Measurements from ENCODE around the gene RASAL2.

The RASAL2 gene

DNA sequence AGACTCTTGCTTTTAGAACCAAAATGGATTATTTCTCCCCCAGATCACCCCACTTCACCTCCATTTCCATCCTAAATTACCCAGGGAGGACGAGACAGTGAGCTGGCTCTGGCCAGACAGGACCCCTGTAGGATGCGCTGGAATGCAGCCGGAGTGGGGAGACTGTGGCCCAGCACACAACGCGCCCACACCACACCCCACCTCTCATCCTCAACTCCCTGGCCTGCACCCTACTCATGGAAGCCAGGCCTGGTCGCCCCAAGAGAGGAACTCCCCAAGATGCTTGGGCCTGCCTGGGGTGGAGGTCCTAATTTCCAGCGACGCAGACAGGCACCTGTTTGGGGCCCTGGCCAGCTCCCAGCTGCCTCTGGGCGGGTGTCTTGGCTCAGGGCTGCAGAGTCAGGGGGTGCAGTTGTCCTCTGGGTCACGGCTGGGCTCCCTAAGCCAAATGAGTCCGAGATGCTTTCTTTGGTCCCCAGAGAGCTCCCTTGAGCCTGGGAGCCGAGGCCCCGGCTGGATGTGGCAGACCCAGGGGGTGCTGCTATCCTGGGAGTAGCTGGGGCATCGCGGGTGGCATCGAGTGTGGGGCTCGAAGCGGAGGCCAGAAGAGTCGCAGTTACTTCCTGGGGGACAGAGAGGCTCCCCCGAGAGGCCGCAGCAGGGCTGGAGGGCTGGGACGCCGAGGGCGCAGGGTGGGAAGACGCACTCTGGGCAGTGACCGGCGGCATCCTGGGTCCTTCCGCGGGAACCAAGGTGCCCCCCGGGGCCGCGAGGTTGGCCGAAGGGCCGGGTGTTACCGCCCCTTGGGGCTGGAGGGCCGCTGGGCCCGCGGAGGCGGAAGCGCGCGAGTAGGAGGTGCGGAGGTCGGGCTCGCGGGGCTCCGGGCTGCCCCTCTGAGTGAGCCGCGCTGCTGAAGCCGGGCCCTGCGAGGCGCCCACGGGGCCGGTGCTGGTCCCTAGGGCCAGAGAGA lies 392.5 kb downstream of the RASAL2 start:
- no peak for DNase-seq (ENCODE audit: low read depth in 2 of 3, low spot score in 2 of 3)

DNA sequence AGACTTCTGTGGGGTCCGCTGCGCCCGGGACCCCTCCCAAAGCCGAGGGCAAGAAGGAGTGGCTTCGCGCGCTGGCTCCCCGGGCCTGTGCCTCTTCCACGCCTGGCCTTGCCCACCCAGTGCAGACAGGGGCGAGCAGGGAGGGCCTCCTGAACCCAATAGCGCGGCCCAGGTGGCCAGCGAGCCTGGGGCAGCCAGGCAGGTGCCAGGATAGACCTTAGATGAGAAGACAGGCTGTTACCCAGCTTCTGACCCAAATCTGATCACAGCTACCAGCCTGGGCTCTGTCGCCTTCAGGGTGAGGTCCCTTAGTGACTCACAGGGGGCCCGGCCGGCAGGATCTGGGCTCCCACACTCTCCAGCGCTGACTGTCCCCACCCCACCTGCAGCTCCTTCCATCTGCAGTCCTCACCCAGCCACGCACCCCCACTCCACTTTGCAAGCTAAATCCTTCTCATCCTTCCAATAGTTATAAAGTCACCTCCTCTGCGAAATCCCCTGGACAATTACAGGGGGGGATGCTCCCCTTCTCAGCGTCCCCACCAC lies 393.2 kb downstream of the RASAL2 start:
- DNase-seq (ENCODE audit: low read depth in 2 of 3, low spot score in 2 of 3) = no peak

DNA sequence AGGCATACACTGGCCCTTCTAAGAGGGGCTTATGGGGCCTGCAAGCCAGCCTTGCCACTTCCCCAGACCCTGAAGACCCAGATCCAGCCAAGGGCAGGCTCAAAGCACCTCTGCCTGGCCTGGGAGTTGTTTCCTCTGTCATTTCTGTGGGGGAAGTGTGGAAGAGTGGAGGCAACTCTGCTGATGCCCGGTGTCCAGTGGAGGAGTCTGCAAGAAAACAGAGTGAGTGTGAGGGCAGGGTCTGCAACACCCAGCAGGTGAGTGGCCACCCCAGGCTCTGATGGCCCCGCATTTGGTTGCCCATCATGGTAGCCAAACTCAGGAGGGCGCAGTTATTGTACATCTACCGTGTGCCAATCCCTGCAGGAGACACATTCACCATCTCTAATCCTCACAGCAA lies 394.5 kb downstream of the RASAL2 start:
- no peak for DNase-seq (ENCODE audit: low read depth in 2 of 3, low spot score in 2 of 3)

DNA sequence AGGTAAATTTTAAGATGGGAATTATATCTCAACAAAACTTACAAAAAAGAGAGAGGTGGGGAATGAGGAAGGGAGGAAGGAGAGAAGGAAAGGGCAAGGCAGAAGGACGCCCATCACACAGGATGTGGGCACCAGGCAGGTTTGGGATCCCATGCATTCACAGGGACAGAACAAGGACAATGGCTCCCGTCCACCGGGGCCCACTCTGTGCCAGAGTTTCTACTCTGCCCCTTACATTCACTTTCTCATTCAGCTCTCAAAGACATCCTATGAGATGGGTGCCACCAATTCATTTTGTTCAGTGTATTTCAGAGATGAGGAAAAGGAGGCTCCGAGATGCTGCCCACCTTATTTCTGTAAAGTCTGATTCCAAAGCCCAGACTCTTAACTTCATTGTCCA lies 395.5 kb downstream of the RASAL2 start:
- no peak for DNase-seq (ENCODE audit: low read depth in 2 of 3, low spot score in 2 of 3)

DNA sequence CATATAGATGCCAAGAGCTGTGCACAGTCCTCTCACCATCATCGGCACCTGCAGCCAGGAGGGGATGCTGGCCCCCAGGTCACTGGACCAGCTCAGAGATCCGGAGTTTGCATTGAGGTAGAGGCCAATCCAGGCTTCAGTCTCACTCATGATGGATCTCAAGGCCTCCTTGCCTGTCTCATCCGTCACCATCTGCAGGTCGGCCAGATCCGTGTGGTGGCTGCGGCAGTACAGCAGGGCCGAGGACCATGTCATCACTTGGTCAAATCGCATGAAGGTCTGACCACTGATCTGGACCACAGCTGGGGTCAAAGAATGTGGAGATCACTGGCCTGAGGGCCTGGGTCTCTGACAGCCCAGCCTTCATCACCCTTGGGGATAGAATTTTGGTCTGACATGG lies 396.2 kb downstream of the RASAL2 start:
- no peak for DNase-seq (ENCODE audit: low read depth in 2 of 3, low spot score in 2 of 3)

DNA sequence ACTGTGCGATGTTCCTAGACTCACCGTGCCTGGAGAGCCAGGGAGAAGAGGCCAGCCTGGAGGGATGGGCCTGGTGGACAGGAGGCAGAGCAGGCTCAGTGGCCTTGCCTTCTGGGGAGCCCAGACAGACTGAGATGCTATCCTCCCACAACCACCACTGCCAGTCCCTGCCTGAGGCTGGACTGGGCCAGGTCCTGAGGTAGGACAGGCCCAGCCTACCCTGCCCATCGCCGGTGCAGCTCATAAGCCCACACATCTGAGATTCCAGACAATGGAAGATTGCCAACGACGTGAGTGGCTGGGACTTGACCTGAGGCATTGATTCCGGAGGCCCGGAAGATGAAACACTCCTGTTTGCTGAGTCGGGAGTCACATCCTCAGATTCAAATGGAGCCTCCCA lies 397.1 kb downstream of the RASAL2 start:
- no peak for DNase-seq (ENCODE audit: low read depth in 2 of 3, low spot score in 2 of 3)

DNA sequence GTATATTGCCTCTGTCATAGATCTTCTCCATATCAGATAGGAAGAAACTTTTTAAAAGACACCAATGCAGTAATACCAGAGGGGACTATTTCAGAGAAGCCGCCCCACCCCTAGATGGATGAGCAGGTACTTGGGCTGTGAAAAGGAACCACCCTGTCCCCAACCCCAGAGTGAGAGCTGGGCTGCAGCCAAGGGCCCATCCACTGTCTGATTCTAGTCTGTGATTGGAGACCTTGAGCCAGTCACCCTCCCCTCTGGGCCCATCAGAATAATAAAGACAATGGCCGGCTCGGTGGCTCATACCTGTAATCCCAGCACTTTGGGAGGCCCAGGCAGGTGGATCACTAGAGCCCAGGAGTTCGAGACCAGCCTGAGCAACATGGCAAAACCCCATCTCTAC lies 397.8 kb downstream of the RASAL2 start:
- DNase-seq (ENCODE audit: low read depth in 2 of 3, low spot score in 2 of 3) = no peak

DNA sequence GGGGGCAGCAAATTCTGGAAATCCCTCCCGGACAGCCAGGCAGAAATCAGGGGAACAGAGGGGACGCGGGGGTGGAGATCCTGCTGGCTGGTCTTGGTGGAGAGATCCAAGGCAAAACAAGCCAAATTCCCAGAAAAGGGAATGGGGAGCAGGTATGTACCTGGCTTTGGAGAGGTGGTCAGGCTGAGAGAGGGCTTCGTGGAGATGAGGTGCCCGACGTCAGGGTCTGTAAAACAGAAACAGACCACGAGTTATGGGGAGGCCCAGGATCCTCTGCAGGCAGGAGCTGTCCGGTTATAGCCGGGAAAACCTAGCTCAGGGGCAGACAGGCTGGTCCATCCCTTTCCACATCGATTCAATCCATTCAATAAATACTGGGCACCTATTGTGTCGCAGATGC lies 398.4 kb downstream of the RASAL2 start:
- DNase-seq (ENCODE audit: low read depth in 2 of 3, low spot score in 2 of 3) = no peak

DNA sequence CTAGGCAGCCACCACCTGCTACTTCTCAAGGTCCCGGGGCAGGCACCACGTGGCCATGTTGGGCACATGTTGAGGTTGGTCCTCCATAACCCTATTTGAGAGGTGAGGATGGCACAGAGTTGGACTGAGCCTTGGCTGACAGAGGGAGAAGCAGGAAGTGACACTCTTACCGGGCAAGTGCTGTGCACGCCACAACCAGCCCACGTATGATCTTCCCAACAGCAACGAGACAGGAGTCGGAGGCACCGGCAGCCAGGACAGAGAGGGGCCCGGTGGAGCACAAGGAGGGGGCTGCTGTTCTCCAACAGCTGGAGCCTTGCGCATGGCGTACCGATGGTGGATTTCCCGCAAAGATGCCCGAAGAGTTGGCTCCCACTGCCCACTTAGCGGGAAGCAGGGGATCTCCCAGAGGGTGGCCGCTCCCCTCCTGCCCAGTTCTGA lies 399.4 kb downstream of the RASAL2 start:
- DNase-seq (ENCODE audit: low read depth in 2 of 3, low spot score in 2 of 3) = no peak

DNA sequence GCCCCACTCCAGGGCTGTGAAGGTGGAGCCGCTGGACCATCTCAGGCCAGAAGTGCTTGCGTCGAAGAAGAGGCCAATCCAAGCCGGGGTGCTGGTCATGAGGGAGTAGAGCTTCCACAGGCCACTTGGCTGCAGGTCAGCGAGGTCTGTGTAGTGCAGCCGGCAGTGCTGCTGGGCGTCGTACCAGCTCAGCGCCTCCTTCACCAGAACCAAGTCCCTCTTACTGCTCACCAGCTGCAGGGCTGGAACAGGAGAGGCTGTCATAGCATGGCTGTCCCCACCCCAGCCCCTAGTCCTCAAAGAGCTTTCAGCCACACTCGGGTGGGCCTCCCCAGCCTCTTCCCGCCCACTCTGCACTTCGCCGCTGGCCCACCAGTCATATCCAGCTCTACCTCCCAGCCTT lies 400.7 kb downstream of the RASAL2 start:
- DNase-seq (ENCODE audit: low read depth in 2 of 3, low spot score in 2 of 3) = no peak

DNA sequence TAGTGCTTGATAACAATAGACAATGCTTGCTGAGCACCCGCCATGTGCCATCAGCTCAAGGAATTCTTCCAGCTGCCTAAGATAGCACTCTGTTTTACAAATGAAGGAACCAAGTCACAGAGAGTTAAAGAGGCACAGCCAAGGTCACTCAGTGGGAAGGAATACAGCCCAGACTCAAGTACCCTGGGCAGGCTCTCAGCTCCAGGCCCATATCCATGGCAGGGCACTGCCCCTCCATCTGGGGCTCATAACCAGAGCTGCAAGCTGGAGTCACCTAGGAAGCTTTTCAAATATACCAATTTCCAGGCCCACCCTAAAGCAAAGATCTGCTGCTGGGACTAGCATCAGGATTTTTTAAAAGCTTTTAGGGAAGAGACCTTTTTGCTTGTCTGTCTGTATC lies 401.3 kb downstream of the RASAL2 start:
- no peak for DNase-seq (ENCODE audit: low read depth in 2 of 3, low spot score in 2 of 3)

DNA sequence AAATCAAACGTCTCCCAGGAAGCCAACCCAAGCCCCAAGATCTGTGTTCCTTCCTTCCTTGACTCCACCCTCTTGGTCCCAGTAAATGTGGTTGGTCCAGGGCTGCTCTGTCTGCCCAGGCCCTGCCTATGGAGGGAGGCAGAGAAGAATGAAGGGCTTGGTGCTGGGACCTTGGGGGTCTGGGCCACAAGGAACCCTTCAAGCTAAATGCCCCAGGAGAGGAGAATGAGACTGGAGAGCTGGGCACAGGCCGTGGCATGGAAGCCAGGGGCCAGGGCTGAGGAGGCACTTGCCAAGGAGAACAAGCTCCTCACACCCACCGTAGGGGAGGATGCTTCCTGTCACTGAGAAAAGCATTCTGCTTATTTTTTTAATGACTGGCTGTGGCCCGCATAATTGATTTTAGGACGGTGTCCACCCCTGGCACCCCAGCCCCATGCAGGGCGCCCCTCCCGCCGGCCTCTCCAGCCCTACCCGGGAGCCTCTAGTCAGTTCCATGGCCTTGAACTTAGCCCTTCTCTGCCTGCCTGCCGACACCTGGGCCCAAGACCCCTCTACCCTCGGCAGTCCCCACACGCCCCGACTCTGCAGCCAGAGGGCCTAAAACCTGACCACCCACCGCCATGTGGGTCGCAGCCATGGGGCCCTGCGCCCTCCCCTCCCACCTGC lies 402.0 kb downstream of the RASAL2 start:
- DNase-seq (ENCODE audit: low read depth in 2 of 3, low spot score in 2 of 3) = no peak

DNA sequence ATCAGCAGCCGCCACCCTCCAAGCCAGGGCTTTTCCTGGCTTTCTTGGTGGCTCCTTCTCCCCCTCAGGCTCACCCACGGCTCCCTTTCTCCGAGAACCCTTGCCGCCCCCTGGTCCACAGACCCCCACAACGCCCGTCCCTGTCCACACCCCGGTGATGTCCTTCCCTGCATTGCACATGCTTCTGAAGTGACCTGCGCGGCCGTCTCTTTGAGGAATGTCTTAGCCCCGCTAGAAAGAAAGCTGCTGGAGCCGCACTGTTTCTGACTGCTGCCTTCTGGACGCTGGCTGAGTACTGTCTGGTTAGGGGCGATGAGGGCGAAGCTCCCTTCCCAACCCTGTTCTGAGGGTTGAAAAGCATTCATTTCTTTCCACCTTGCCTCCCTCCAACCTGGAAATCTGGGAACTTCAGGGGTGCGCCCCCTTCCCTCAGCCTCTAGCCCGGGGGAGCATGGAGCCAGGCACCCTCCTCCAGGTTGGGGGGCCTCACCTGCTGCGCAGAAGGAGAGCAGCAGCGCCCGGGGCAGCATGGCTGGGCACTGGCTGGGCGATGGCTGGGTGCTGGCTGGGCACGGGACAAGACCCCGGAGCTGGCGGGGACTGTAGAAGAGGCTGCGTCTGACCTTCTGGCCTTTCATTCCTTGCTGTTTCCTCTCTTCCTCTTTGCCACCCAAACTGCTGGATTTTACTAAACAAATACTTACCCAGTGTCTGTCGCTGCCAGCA lies 402.7 kb downstream of the RASAL2 start, which contains the start of gene CLEC20A:
CLEC20A (minus strand) TSS at position 555 of the 726 bp plus-strand sequence; CDS start at position 530, 25 bp downstream.
- no peak for DNase-seq (ENCODE audit: low read depth in 2 of 3, low spot score in 2 of 3)

DNA sequence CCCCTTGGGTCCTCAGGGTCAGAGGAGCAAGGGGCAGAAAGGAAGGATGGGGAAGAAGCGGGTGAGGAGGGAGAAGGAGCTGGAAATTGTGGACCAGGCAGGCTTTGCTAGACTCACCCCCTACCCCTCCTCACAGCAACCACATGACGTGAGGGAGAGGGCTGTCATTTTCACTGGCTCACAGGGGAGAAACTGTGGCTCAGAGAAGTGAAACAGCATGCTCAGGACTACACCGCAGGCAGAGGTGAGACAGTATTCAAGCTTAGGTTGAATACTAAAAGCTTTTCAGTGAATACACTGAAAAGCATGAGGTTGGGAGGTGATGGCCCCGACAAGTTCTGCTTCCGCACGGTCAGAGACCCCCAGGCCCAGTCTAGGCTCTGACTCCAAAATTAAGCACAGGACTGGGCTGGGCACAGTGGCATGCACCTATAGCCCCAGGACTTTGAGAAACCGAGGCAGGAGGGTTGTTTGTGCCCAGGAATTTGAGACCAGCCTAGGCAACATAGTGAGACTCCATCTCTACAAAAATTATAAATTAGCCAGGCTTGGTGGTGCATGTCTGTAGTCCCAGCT lies 404.1 kb downstream of the RASAL2 start:
- DNase-seq (ENCODE audit: low read depth in 2 of 3, low spot score in 2 of 3) = no peak

DNA sequence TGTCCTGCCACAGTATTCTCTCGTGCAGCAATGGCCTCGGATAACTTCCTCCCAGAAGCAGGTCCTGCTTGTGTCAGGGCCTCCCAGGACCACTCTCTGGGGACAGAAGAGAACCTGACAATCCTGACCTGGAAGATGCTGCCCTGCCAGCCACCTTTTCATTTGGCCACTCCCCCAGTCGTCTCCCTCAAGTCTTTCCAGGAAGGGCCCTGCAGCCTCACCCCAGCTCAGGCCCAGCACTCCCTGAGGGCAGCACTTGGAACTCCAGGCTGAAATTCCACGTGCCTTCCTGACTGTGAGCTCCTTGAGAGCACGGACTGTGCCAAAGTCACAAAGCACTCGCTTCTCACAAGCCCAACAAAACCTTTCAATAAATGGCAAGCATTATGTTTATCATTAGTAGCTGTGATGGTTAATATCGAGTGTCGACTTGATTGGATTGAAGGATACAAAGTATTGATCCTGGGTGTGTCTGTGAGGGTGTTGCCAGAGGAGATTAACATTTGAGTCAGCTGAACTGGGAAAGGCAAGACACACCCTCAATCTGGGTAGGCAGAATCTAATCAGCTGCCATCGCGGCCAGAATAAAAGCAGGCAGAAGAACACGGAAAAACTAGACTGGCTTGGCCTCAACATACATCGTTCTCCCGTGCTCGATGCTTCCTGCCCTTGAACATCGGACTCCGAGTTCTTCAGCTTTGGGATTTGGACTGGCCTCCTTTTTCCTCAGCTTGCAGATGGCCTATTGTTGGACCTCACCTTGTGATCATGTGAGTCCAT lies 405.2 kb downstream of the RASAL2 start:
- no peak for DNase-seq (ENCODE audit: low read depth in 2 of 3, low spot score in 2 of 3)

DNA sequence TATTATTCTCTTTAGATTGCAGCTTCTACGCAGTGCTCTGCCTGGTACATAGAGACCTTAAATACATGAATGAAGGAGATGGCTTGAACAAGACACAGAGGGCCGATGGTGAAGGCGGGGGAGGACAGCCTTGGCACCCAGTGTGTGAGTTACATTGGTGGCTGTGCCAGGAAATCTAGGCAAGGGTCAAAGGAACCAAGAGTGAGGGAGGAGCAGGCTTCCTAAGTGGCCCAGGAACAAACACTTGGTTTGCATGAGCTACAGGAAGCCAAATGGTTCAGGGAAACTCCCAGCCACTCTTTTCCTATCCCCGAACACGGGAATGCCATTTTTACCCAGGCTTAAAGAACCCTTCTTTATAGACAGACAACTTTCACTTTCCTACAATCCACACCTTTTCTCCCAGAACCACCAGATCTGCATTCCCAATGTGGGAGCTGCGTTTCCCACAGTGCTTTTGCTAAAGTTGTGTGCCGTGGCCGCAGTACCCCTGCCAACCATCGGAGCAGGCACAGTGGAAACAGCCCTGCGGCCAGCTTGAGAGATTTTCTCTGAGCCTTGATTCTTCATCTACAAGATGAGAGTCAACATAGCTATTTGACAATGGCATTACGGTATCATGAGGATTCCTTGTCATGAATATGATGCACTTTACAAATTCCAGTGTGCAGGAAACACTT lies 406.3 kb downstream of the RASAL2 start:
- DNase-seq (ENCODE audit: low read depth in 2 of 3, low spot score in 2 of 3) = no peak

DNA sequence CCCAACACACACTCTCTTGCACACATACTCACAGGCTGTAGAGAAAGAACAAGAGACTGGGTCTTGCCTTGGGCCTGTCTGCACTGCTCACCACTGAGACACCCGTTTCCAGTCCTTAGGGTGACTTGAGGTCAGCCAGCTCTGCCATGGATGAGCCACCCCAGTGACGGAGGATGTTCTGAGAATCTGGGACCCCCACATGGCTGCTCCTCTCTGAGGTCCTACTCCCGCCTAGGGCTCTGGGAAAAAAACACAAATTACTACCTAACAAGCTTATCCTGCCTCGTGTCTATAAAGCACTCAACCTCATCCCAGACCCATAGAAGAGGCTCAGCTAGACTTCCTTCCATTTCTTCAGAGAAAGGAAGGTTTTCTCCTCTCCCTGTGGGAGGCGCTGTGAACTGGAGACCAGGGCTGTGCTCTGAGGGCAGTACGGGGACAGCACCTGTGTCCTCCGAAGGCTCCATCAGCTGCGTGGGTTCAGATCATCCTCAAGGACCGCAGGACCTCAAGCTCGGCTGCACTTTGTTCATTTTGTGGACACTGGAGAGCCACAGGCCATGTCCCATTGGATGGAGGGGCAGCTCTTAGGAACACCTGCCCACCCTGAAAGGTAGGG lies 407.1 kb downstream of the RASAL2 start:
- DNase-seq (ENCODE audit: low read depth in 2 of 3, low spot score in 2 of 3) = no peak

DNA sequence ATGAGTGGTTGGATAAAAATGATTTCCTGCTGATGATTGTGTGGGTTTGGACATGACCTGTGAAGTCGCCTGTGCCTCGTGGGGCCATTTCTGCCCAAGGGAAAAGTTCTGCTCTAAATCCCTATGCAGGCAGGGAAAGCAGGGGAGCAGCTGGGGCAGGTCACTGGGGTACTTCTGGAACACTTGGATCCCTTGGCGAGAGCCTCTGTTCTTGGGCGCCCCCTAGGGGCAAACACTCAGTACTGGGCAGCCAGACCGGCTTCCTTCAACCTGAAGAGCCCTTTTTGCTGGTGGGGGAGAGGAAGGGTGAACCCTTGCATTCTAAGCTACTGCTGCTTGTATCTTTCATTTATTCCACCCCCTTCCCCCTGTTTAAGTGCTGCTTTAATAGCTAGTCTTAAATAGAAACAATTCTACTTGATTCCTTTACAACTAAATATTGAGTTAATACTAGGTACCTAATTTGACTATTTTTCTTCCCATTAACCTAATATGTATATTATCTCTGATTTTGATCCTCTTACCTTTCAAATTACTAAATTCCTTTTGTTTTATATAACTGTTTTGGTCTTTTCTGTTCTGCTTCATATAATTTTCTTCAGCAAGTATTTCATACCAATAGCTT lies 407.9 kb downstream of the RASAL2 start:
- DNase-seq (ENCODE audit: low read depth in 2 of 3, low spot score in 2 of 3) = peak; percentile 11 to 57 (median 12)

DNA sequence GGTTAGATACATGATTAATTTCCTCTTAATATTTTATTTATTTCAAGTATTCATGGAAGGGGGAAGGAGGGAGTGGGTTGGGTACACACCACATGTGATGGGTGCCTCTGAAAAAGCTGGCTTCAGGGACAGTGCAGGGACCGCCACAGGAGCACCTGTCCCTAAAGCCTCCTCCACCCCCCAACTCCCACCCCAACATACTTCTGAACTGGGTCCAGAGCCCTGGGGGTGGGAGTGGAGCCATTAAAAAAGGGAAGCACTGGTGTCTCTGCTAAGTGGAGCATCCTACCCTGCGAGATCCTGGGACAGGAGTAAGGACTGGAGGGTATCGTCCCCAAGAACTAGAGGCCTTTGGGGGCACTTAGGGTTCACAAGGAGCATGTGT lies 408.4 kb downstream of the RASAL2 start:
- no peak for DNase-seq (ENCODE audit: low read depth in 2 of 3, low spot score in 2 of 3)
